H4 (cell line): ENCODE measurements around the gene HSPB3. TPM values are rescaled to one million over a fixed set of nuclear protein-coding genes. Genes with fewer than 3 reads are reported as not detected.
"Not testable (repeated sequence)": the region's sequence is repeated elsewhere in the genome, so short reads cannot be mapped to it uniquely, and the experiment has no call there.

Experiments used
- DNase-seq: peaks from one replicate; pipeline ENCODE4 v3.0.0-alpha.2; 2015; ENCODE audit warnings: low spot score
- total RNA-seq: library from RNA; depleted of rRNA; stranded (reverse); fragments of >200 nt; shearing (Covaris generic); gene quantifications from 2 replicates; pipeline ENCODE4 v1.2.3, GENCODE V29; 2014

The HSPB3 gene
- total RNA-seq, 1 experiment from 2014 or later: 26.7 TPM

GRCh38 chr5:54457094-54457862 is 1.8 kb downstream of the HSPB3 start:
- peak; percentile 85 for DNase-seq

DNA sequence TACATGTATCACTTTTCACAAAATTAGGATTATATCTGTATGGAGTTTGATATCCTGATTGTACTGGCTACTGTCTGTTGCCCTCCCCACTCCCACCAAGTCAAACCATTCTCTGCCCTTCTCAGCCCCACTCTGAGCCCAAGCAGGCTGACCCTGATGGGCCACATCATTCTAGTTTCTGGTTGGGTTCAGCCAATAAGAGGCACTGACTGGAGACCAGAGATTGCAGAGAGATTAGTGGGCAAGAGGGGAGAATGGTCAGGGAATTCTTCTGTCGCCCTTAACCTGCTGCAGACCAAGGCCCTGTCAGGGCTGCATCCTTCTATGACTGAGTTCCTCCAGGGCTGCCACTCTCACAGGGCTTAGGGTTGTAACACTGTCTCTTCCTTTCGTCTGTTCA is 2.7 kb downstream of the HSPB3 start:
- DNase-seq: no peak

- DNase-seq: peak; percentile 39
These were observed 4.9 kb downstream of the HSPB3 start for GRCh38 chr5:54460181-54460919.

DNA sequence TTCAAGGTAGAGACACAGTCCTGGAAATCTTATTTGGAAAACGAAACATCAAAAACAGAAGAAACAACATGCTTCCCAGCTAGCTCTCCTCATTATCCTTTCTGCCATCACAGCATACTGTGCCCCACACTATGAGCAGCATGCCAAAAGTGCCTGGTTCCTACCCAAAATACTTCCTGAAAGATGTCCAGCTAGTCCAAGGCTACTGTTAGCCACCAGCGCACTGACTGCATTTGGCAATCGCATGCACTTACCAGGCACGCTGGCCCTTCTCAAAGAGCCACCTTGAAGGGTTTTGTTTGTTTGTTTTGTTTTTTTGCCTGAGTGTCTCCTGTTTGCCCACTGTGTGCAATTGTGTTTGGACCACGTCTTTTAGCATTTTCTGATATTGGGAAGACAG is 6.8 kb downstream of the HSPB3 start:
- DNase-seq: no peak

GRCh38 chr5:54463713-54464112 is 8.2 kb downstream of the HSPB3 start:
- no peak for DNase-seq

DNA sequence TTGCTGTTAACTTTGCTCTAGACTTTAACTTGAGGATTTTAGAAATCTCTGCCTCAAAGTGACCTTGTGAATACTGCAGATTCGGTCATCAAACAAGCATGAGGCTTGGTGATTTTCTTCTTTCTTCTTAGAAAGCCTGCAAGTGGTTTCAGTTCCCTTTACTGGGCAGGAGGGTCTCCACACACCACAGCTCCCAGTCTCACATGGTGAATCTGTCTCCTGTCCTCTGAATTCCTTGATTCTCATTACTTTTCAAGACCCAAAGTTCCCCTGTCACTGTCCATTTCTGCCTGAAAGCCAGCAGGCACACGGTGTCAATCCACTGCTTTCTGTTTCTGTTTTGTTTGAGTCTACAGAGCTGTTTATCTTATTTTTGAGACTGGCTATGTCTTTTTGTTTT is 14.1 kb downstream of the HSPB3 start:
- no peak for DNase-seq

DNA sequence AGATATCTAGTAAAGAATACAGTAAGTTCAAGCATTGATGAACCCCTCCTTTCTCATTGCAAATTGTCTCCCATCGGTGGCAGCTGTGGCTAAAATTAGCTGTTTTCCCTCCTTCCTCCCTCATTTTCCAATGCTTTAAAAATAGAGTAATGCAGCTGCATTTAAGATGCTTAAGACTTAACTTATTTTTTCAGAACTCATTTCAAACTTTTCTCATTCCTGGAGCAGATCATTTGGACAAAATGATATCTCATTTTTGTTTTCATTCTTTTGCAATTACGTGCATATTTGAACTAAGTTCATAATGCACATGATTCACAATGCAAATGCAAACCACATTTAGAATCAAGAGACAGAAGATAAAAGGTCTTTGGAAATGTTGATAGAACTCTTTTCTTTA is 14.6 kb downstream of the HSPB3 start:
- no peak for DNase-seq

DNA sequence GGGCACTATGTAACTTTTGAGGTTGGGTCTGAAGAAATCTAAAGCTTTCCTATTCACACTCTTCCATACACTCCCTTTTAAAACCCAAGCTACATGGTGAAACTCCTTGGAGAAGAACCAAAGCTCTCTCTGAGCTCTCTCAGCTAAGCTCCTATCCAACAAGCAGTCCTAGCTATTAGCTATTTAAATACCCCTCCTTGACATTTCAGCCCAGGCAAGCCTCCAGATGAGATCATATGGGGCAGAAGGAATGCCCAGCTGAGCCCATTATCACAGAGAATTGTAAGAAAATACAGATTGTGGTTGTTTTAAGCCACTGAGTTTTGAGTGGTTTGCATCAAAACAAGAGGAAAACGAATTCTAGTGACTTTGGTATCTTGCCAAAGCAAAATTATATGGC is 15.2 kb downstream of the HSPB3 start:
- DNase-seq: no peak

GRCh38 chr5:54471398-54471797 is 15.9 kb downstream of the HSPB3 start:
- no peak for DNase-seq

GRCh38 chr5:54476682-54477081 is 21.2 kb downstream of the HSPB3 start:
- no peak for DNase-seq

DNA sequence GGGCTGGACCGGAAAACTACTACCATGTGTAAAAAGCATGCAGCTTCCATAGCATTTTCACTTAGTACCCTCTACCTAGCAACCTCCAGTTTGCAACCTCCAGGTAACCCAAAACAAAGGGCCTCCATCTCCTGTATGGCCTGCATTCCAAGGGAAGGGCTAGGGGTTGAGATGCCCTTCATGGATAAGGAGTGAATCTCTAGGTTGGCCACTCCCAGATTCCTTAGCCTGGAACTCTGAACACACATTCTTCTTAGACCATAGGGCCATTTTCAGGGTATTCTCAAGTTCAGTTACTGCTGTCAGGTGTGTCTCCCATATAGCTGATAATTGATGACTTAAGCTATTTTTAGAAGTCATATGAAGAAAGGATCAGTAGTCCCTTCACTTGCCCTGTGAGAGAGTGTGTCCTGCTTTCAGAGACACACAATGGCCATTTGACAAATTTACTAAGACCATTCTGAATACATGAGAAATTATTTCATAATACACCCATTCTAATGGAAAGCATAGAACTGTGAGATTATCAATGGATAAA is 22.5 kb downstream of the HSPB3 start:
- no peak for DNase-seq

GRCh38 chr5:54480296-54480695 is 24.8 kb downstream of the HSPB3 start:
- DNase-seq: no peak

DNA sequence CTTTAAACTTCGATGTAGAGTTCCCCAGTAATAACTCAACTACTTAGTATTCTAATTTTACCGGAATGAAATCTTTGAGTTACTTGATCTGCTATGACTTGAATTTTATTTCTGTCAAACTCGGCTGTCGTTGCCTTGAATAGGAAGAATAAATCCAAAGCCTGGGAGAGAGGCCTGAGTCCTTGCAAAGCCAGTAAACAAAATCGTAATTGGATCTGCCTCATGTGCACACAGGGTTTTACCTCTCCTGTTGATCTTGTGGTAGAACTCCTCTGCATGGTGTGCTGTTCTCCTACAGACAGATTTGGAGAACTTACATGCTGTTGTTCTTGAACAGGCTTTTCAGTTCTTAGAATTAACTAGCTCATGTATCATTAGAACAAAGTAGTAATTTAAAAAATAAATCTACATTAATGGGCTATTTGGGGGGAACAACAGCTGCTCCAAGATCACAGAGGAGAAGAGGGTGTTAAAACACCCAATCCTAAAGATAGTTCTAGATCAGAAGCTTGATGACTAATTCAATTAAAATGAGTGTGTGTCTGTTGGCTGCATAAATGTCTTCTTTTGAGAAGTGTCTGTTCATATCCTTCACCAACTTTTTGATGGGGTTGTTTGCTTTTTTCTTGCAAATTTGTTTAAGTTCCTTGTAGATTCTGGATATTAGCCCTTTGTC is 28.9 kb downstream of the HSPB3 start:
- DNase-seq: no peak

- DNase-seq: not testable (repeated sequence)
These were observed 30.2 kb downstream of the HSPB3 start for GRCh38 chr5:54485659-54486058.

GRCh38 chr5:54489648-54489979 is 34.1 kb downstream of the HSPB3 start:
- DNase-seq: not testable (repeated sequence)

DNA sequence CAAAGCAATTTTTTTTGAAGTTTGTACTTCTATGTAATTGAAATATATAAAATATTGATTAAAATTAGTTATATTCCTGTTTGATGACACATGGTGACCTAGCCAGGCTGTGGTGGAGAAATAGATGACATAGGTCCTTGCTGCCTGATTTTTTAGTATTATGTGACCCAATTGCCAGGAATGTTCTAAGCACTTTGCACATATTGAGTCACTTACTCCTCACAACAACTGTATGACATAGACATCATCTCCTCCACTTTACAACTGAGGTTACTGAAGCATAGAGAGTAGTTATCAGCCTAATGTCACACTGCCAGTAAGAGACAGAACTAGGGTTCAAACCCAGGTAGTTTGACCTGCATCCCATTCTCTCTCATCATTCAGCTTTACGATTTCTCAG is 35.8 kb downstream of the HSPB3 start:
- DNase-seq: no peak

DNA sequence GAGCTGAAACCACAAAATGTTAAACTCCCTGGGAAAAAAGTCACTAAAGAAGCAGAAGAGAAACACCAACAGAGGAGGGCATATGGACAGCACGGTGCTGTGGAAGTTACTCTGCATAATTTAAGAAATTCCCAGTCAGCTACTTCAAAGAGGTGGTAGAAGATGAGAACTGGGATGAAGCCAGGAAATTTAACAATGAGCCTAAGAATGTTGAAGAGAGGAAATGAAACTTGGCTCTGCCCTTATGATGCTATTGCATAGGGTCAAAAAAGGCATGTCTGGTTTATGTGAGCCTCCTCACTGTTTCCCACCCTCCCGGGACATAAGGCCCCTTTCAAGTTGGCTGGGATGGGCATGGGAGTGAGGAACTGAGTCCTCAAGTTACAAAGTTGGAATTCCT is 36.7 kb downstream of the HSPB3 start:
- DNase-seq: no peak

DNA sequence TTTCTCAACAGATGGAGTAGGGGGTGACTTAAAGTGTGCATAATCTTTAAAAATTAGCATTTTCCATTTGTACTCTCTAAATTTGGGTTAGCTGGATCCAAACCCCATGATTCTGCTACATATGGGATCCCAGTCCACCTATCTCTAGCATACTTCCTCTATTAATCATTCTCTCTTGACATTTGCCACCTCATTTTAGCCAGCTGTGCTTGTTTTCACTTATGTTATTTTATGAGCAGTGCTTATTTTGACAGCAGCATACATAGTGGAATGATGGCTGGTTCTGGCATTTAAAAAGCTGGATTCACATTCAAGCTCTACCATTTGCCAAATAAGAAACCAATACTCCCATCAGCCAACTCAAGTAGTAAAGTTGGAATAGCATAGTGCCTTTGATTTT is 39.5 kb downstream of the HSPB3 start:
- no peak for DNase-seq
